NCI-H1436 (cell line): ENCODE data around the gene PPP2R2C.

ENCODE experiments used
- DNase-seq: peaks from one replicate; lab custom pipeline; 2025; lab: John Stamatoyannopoulos, UW

The PPP2R2C gene

DNA sequence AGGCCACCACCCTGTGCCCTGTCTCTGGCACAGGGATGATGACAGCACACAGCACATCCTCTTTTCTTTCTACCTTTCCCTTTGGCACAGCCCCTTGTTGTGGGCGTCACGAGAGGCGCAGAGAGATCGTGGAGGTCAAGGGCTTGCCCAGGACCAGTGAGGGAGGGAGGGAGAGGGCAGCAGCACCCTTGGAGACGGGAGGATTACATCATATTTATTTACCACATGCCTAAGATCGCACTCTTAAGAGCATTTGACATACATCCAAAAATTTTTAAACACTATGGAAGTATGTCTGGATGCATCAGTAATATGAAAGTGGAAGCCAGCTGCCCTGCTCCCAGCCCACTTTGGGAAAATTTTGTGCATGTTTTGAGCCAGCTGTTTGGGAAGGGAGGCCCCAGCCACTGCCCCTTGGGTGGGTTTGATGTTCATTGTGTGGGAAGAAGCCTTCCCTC is 190.1 kb downstream of the PPP2R2C start:
- no peak for DNase-seq

DNA sequence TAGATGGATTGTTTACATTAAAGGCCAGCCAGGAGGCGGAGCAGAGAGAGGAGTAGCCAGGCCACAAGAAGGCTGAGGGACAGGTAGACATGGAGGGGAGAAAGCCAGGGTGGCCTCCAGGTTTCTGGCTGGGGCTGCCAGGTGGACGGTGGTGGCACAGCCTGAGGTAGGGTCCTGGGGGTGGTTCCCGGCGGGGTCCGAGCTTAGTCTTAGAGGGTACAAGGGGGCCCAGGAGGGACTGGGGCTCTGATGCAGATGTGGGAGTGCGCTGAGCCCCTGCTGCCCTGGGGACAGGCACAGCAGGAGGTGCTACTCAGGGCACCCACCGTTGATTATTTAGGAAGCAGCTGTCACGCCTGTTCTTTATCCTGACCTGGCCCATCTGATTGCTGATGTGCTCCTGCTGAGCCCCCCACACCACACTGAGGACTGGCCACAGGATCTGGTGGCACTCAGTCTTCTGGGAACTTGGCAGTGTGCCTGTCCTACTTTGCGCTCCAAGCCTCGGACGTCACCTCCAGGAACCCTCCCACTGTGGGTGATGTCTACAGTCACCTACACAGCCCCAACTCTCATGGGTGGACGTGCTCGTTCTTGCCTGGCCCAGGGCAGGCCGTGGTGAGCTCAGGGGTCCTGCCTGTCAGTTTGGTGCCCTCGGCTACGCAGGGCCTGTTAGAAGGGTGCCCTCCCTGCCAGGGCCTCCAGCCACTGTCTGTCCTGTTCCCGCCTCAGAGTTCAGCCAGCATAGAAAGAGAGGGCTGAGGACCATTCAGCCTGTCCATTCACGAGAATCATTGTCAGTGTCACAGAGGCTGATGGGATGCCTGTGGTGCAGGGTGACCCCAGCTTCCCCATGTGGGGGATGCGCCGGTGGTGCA is 190.7 kb downstream of the PPP2R2C start:
- DNase-seq = no peak

DNA sequence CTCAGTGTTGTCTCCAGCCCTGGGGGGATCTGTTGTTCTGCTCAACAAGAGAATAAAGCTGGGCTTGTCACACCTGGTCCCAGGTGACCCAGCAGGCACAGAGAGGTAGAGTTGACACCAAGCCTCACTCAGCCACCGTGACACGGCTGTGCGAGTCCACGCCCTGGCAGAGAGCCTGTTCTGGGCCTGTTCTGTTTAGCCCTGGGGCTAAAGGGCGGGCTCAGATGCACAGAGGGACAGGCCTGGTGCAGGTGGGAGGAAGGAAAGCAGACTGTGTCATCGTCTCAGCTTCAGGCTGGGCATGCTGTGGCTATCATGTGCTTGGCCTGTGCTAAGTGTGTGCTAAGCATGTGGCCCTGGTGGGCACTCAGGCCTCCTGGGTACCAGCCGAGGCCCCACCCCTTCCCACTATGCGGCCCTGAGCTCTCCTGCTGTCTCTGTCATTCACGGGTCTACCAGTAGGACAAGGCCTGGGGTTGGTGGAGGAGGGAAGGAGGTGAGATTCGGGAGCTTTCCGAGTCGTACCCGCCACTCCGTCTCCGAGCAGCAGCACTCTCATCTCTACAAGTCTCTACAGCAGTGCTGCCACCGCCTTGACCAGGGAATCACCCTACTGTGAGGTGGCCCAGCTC is 191.9 kb downstream of the PPP2R2C start:
- no peak for DNase-seq

- DNase-seq = no peak
These were observed 192.7 kb downstream of the PPP2R2C start for GRCh38 chr4:6279582-6280289.

GRCh38 chr4:6278801-6279197 is 193.6 kb downstream of the PPP2R2C start:
- no peak for DNase-seq

DNA sequence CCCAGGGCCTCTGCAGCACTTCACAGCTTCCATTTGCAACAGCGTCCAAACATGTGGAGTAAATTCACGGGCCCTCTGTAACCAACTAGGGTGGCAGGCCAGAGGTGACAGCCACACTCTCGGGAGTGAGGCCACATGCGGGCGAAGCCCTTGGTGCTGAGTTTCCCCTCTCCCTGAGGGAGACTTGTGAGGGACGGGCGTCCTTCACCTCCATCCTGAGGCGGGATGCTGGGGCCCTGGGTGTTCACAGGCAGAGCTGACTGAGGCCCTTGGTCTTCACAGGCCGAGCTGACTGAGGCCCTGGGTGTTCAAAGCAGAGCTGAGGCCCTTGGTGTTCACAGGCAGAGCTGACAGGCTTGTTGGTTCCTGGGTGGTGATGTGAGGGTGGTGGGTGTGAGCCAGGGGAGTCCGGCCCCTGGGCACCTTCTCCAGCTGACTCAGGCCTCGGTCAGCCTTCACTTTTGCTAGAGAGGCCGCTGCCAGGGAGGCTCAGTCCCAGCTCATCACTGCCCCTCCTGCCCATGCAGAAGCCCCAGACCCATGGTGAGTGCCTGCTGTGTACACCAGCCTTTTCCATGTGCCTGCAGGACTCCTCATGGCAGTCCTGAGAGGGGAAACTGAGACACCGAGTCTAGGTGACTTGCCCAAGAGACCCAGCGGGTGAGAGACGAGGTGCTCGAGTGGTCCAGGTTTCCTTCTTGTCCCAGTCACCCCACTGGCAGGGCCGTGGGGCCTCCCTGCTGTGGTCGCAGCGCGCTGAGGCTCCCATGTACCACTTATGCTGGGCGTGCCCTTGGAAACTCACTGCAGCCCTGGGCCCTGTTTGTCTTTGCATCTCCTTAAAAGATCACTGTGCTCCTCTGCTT is 194.2 kb downstream of the PPP2R2C start:
- no peak for DNase-seq

GRCh38 chr4:6277139-6277802 is 195.1 kb downstream of the PPP2R2C start:
- no peak for DNase-seq

DNA sequence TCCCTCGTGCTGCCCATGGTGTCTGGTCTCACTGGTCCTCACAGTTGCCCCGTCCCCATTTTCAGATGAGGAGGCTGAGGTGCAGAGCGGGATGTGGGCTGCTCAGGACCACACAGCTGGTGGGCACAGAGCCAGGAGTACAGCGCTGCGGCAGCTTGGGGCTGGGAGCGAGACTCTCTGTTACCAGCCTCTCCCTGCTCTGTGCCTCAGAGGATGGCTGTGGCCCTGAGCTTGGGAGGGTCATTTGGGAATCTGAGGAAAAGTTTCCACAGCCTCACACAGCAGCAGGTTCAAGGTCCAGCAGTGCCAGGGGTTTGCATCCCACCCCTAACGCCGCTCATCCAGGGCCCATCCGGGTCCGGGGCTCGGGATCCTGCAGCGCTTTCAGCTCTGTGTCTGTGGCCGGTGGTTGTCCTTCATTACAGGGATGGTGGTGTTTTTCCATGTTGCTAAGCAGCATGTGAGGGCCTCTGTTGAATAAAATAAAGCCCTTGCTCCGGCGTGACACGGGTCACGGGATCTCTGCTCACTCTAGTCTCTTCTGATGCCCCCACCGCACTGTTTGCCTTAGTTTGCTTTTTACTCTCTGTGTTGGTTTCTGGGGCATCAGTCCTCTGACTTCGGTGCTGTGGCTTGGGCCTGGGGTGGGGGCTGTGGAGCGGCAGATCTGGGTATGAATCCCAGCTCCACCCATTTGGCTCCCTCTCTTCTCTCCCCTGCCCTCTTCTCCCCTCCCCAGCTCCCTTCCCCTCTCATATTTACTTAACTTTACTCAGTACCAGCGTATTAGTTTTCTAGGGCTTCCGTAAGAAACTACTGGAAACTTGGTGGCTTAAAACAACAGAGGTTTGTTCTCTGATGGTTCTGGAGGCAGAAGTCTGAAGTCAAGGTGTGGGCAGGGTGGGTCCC is 196.3 kb downstream of the PPP2R2C start:
- no peak for DNase-seq

DNA sequence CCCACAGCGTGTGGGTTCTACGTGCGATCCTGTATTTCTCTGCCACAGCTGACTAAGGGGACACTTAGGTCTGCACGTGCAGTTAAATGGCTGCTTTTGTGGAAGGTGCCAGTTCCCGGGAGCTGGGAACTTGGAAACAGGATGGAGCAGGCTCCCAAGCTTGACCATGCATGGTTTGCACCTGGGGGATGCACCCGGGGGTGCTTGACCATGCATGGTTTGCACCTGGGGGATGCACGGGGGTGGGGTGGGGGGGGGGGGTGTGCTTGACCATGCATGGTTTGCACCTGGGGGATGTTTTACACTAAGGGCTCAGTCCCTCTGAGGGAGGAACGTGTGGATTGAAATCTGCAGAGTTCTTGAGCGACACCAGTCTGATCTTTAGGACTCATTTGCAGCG is 197.1 kb downstream of the PPP2R2C start:
- no peak for DNase-seq

GRCh38 chr4:6273661-6273990 is 198.8 kb downstream of the PPP2R2C start:
- no peak for DNase-seq

DNA sequence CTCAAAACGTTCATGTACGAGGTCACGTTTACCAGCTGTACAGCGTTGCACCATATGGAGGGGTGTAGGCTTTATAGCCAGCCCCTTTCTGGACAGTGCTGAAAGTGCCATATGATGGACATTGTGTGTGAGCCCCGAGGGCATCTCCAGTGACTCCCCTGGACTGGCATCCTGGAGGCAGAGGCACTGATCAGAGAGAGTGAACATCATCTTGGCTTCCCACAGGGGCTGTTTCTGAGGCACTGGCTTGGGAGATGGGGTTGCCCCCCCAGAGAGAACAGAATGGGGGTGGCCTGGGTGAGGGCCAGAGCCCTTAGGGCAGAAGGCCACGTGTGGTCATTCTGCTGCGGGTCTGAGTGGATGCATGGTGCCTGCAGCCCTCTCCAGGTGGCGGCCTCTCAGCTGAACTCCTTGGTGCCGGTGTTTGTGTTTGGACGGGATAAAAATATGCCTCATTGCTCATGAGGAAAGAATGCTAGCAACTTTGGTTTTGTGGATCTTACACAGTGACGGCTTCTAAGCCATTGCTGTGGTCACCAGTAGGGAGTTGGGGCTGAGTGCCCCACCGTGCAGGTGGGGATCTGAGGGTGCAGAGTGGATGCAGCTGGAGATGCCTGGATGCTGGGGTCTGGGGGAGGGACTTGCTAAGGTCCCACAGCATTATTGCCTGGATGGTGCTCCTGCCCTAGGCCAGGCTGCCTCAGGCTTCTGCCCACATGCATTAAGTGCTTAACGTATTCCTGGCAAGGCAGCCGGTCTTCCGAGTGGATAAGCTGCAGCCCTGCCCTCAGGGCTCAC is 199.4 kb downstream of the PPP2R2C start:
- DNase-seq = no peak

DNA sequence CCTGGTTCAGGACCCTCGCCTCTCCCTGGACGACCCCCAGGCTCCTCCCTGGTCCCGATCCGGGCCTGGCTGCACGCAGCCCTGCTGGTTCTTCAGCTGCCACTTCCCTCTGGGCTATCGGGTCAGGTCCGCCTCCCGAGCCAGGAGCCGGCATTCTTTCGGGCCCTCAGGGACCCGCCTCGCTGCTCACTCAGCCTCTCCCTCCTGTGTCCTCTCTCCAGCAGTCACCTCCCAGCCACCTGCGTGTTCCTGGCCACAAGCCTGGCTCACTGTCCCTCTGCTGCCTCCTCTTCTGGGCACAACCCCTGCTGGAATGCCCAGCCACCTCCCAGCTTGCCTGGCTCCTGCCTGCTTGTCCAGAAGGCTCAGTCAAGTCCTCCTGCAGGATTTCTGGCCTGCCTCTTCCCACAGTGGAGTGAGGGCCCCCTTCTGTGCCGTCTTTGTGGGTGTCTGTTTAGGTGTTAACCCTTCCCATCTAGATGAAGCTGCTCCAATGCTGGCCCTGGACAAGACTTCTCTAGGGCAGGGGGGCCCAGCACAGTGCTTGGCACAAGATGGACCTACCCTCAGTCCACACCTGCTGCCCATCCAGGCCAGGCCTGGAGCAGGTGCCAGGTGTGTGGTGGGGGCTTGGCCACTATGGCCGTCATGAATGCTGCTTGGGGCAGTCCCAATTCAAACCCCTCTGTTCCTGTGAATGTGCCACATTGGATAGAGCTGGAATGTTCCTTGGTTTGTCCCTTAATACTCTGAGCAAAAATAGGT is 200.5 kb downstream of the PPP2R2C start:
- DNase-seq = no peak

DNA sequence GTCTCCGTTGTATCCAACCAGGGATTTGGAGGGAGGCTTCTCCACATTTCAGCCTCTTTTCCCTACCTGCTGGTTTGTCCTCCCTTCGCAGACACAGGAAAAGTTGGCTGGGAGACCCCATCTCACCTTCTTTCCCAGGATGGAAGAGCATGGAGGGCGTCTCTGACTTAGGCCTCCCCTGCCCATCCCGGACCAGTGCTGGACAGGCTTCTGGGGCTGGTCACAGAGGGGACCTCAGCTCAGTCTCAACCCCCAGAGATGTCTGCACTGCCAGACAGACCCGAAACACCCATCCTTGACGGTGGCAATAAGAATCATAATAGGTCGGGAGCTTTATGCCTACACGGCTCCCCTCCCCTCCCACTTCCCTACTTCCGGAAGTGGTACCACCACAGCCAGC is 201.2 kb downstream of the PPP2R2C start:
- no peak for DNase-seq

- no peak for DNase-seq
These were observed 201.7 kb downstream of the PPP2R2C start for GRCh38 chr4:6270636-6271121.
